ENCODE data around the gene GNG2.

DNA sequence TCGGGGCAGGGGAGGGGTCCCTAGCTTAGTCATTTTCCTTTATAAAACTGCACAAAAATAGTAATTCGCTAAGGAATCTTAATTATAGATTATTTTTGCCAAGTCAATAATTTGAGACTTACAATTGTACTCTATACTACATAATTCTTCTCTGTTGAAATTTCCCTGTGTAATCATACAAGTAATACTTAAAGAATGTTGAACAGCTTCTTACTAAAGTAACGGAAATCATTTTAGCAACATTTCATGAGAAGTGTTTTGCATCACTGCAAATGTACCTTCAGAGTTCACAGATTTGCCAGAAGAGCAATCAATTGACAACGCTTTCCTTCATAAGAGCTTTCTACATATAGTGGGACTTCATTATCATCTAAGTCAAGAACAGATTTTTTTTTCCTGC, 7.9 kb upstream of the GNG2 start:
- TF ChIP-seq, protein P1, sequence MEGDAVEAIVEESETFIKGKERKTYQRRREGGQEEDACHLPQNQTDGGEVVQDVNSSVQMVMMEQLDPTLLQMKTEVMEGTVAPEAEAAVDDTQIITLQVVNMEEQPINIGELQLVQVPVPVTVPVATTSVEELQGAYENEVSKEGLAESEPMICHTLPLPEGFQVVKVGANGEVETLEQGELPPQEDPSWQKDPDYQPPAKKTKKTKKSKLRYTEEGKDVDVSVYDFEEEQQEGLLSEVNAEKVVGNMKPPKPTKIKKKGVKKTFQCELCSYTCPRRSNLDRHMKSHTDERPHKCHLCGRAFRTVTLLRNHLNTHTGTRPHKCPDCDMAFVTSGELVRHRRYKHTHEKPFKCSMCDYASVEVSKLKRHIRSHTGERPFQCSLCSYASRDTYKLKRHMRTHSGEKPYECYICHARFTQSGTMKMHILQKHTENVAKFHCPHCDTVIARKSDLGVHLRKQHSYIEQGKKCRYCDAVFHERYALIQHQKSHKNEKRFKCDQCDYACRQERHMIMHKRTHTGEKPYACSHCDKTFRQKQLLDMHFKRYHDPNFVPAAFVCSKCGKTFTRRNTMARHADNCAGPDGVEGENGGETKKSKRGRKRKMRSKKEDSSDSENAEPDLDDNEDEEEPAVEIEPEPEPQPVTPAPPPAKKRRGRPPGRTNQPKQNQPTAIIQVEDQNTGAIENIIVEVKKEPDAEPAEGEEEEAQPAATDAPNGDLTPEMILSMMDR (IDR thresholded peaks at IDR 0.05), result no peak
- TF ChIP-seq EZH2 (IDR thresholded peaks at IDR 0.05) (no peak), EZH2phosphoT487 (IDR thresholded peaks at IDR 0.05) (no peak)

All from neural progenitor cell (in vitro differentiated cells).